GM23338 (cell line): Measurements from ENCODE around the gene MICAL1. TPM values are rescaled to one million over a fixed set of nuclear protein-coding genes. Genes with fewer than 3 reads are reported as not detected.
A peak's percentile ranks its signal among the peaks of the same experiment; 100 is the strongest.

Experiments used
- ATAC-seq: fragments of 200-7000 bp; cut with Tn5 transposase; 3 replicates; pipeline ENCODE4 v1.9.1; 2020
- DNase-seq: peaks from one replicate; pipeline ENCODE4 v3.0.0-alpha.2; 2015; ENCODE audit warnings: low spot score
- H2AFZ ChIP-seq: fragments of 200-600 bp; sonication (generic); 2 replicates; pipeline ENCODE4 v1.8.0; 2016; ENCODE audit warnings: antibody characterized with exemption, mild to moderate bottlenecking, moderate library complexity
- H3F3A ChIP-seq: fragments of 200-600 bp; sonication (generic); replicated peaks from 2 replicates; pipeline ENCODE4 v1.8.0; 2017; ENCODE audit warnings: antibody characterized with exemption, mixed run types, low read depth
- H3K27ac ChIP-seq: fragments of 200-600 bp; sonication (generic); 2 replicates; pipeline ENCODE4 v1.6.1; 2016; ENCODE audit warnings: low read depth
- H3K27me3 ChIP-seq: fragments of 200-600 bp; sonication (generic); 2 replicates; pipeline ENCODE4 v1.8.0; 2016; ENCODE audit warnings: mild to moderate bottlenecking, mixed run types, moderate library complexity; ENCODE audit not compliant: insufficient read depth
- H3K36me3 ChIP-seq: fragments of 200-600 bp; sonication (generic); 2 replicates; pipeline ENCODE4 v1.8.0; 2016; ENCODE audit warnings: mild to moderate bottlenecking; ENCODE audit not compliant: insufficient read depth
- H3K4me1 ChIP-seq: fragments of 200-600 bp; sonication (generic); 2 replicates; pipeline ENCODE4 v1.8.0; 2016; ENCODE audit warnings: mild to moderate bottlenecking, moderate library complexity; ENCODE audit not compliant: insufficient read depth
- H3K4me2 ChIP-seq: fragments of 200-600 bp; sonication (generic); 2 replicates; pipeline ENCODE4 v1.7.1; 2017; ENCODE audit warnings: mixed run types
- H3K4me3 ChIP-seq: fragments of 200-600 bp; sonication (generic); 2 replicates; pipeline ENCODE4 v1.6.1; 2016; ENCODE audit warnings: mixed run types
- H3K79me2 ChIP-seq: fragments of 200-600 bp; sonication (generic); replicated peaks from 2 replicates; pipeline ENCODE4 v1.8.0; 2017; ENCODE audit warnings: mild to moderate bottlenecking; ENCODE audit not compliant: insufficient read depth
- H3K9me2 ChIP-seq: fragments of 200-600 bp; sonication (generic); 2 replicates; pipeline ENCODE4 v1.8.0; 2017; ENCODE audit not compliant: insufficient read depth
- H4K20me1 ChIP-seq: fragments of 200-600 bp; sonication (generic); replicated peaks from 2 replicates; pipeline ENCODE4 v1.8.0; 2017; ENCODE audit warnings: mild to moderate bottlenecking; ENCODE audit not compliant: insufficient read depth
- H3K27ac Mint-ChIP-seq: 2 replicates; pipeline ENCODE4 v1.8.0; 2020; ENCODE audit warnings: inconsistent platforms, mild to moderate bottlenecking, moderate library complexity, mixed read lengths
- H3K27me3 Mint-ChIP-seq: 3 replicates; pipeline ENCODE4 v1.8.0; 2022; ENCODE audit warnings: low read depth, mild to moderate bottlenecking, moderate library complexity, mixed read lengths, inconsistent platforms; ENCODE audit not compliant: insufficient read depth, poor library complexity
- H3K36me3 Mint-ChIP-seq: 3 replicates; pipeline ENCODE4 v1.8.0; 2021; ENCODE audit warnings: low read depth, mild to moderate bottlenecking, inconsistent platforms, moderate library complexity, mixed read lengths
- H3K4me1 Mint-ChIP-seq: 3 replicates; pipeline ENCODE4 v1.8.0; 2020; ENCODE audit warnings: mild to moderate bottlenecking, inconsistent platforms, mixed read lengths
- H3K4me3 Mint-ChIP-seq: 3 replicates; pipeline ENCODE4 v1.8.0; 2021; ENCODE audit warnings: moderate library complexity, mild to moderate bottlenecking, inconsistent platforms, mixed read lengths
- H3K9me3 Mint-ChIP-seq: 3 replicates; pipeline ENCODE4 v1.8.0; 2020; ENCODE audit warnings: moderate library complexity, mild to moderate bottlenecking, inconsistent platforms, mixed read lengths
- CREB1 ChIP-seq: fragments of 250-450 bp; sonication (Bioruptor Pico); IDR thresholded peaks from 2 replicates; pipeline ENCODE4 v1.5.0; 2020; ENCODE audit warnings: low read depth, mild to moderate bottlenecking, moderate library complexity
- CTCF ChIP-seq, 2 experiments: fragments of 200-600 bp in 1 of 2; sonication (generic) in 1 of 2; conservative IDR thresholded peaks; 2 replicates each; pipeline versions ENCODE4 v1.5.1 to v1.6.1; 2016 to 2017; ENCODE audit warnings: antibody characterized with exemption in 2 of 2, low read depth in 2 of 2, mild to moderate bottlenecking in 2 of 2, moderate library complexity in 1 of 2
- ETS1 ChIP-seq: IDR thresholded peaks from 2 replicates; pipeline ENCODE4 v1.6.1; 2016; ENCODE audit warnings: antibody characterized with exemption
- EZH2 ChIP-seq: fragments of 200-600 bp; sonication (generic); IDR thresholded peaks from one replicate; pipeline ENCODE4 v1.8.0; 2017; ENCODE audit warnings: antibody characterized with exemption, mild to moderate bottlenecking, low read depth; ENCODE audit not compliant: unreplicated experiment
- EZH2phosphoT487 ChIP-seq: fragments of 200-600 bp; sonication (generic); IDR thresholded peaks from one replicate; pipeline ENCODE4 v1.8.1; 2018; ENCODE audit warnings: antibody characterized with exemption; ENCODE audit not compliant: unreplicated experiment
- JUNB ChIP-seq: IDR thresholded peaks from one replicate; pipeline ENCODE4 v1.6.1; 2016; ENCODE audit warnings: antibody characterized with exemption; ENCODE audit not compliant: unreplicated experiment
- NANOG ChIP-seq: IDR thresholded peaks from 2 replicates; pipeline ENCODE4 v1.6.1; 2016; ENCODE audit warnings: antibody characterized with exemption, borderline replicate concordance
- POLR2AphosphoS5 ChIP-seq: IDR thresholded peaks from 2 replicates; pipeline ENCODE4 v1.6.1; 2016; ENCODE audit warnings: antibody characterized with exemption, low read depth
- REST ChIP-seq: IDR thresholded peaks from one replicate; pipeline ENCODE4 v1.6.1; 2018; ENCODE audit warnings: antibody characterized with exemption; ENCODE audit not compliant: unreplicated experiment
- STAT1 ChIP-seq: IDR thresholded peaks from one replicate; pipeline ENCODE4 v1.6.1; 2016; ENCODE audit warnings: antibody characterized with exemption; ENCODE audit not compliant: unreplicated experiment
- ZNF114 ChIP-seq: fragments of 250-450 bp; sonication (Bioruptor Pico); IDR thresholded peaks from 2 replicates; pipeline ENCODE4 v1.5.0; 2020; ENCODE audit warnings: mild to moderate bottlenecking, moderate library complexity
- ZNF331 ChIP-seq: fragments of 250-450 bp; sonication (Bioruptor Pico); IDR thresholded peaks from 2 replicates; pipeline ENCODE4 v1.5.0; 2020; ENCODE audit warnings: low read depth, mild to moderate bottlenecking, moderate library complexity
- ZNF462 ChIP-seq: fragments of 250-450 bp; sonication (Bioruptor Pico); IDR thresholded peaks from 2 replicates; pipeline ENCODE4 v1.5.0; 2020; ENCODE audit warnings: mild to moderate bottlenecking, moderate library complexity
- polyA plus RNA-seq: library from polyadenylated mRNA; unstranded; fragments of >200 nt; fragmentation: Nextera tagmentation; extraction: Ambion mirVana; gene quantifications from 2 replicates; pipeline ENCODE4 v1.2.1, GENCODE V29; 2016
- total RNA-seq: library from RNA; depleted of rRNA; stranded (reverse); fragments of >200 nt; shearing (Covaris generic); gene quantifications from 2 replicates; pipeline ENCODE4 v1.2.3, GENCODE V29; 2014

MICAL1 gene
- total and polyA plus RNA-seq, 2 experiments from 2014 or later, result 27.8 to 77.8 TPM

- H3K4me1 Mint-ChIP-seq, result peaks cover 38% of the 10 kb centered on the region
- Histone ChIP-seq H3F3A (peaks cover 9% of the 10 kb centered on the region; the same call in 1 of the 2 replicates), H3K79me2 (no peaks in the 10 kb centered on the region), H3K9me2 (no peaks in the 10 kb centered on the region), H3K27ac (no peak overlapping the region), H3K4me2 (peak overlapping the region; percentile 85), H3K4me1 (peaks cover 30% of the 10 kb centered on the region), H3K36me3 (peaks cover 1% of the 10 kb centered on the region; the same call in 1 of the 2 replicates), H2AFZ (peak overlapping the region; percentile 95), H3K27me3 (no peaks in the 10 kb centered on the region; the same call in 1 of the 2 replicates), H4K20me1 (peaks cover 6% of the 10 kb centered on the region; the same call in 1 of the 2 replicates), H3K4me3 (peak overlapping the region; percentile 94)
- no peaks in the 10 kb centered on the region for H3K9me3 Mint-ChIP-seq
- H3K4me3 Mint-ChIP-seq, result peak overlapping the region; percentile 97
- TF ChIP-seq REST, result no peak
- no peak for TF ChIP-seq CREB1 (CRISPR knock-in tag)
- TF ChIP-seq ZNF462 (CRISPR knock-in tag), result no peak
- no peak for TF ChIP-seq POLR2AphosphoS5
- TF ChIP-seq EZH2phosphoT487, result no peak
- no peak for TF ChIP-seq EZH2
- no peak for TF ChIP-seq STAT1
- TF ChIP-seq ZNF114, result no peak
- TF ChIP-seq JUNB, result no peak
- TF ChIP-seq NANOG, result no peak
- no peak for TF ChIP-seq CTCF (conservative IDR thresholded peaks at IDR 0.05; ENCODE audit: low read depth in 2 of 2)
- no peak for TF ChIP-seq ETS1
- TF ChIP-seq ZNF331, result no peak
- peak; percentile 71 for DNase-seq
- peaks cover 27% of the 10 kb centered on the region for H3K27me3 Mint-ChIP-seq
- peaks cover 7% of the 10 kb centered on the region; the same call in 2 of the 3 replicates for H3K36me3 Mint-ChIP-seq
- ATAC-seq, result peak; percentile 52
- no peak overlapping the region for H3K27ac Mint-ChIP-seq
These were observed 575 bp upstream of the MICAL1 start for GRCh38 chr6:109456111-109456583.
